OCI-LY3 (cell line): ENCODE data around the gene PPP2R5C.

Experiments
- H2AFZ ChIP-seq: fragments of 200-600, 300-600 bp; shearing (Covaris generic); 2 replicates; pipeline ENCODE4 v1.6.0; 2014; ENCODE audit warnings: antibody characterized with exemption, low read depth, low read length
- H3K27ac ChIP-seq: fragments of 200-600, 300-600 bp; sonication (generic); 2 replicates; pipeline ENCODE4 v1.5.1; 2014; ENCODE audit warnings: mild to moderate bottlenecking, low read length, moderate library complexity, mixed read lengths
- H3K27me3 ChIP-seq: fragments of 200-600, 300-600 bp; sonication (generic); 2 replicates; pipeline ENCODE4 v1.6.1; 2014; ENCODE audit warnings: low read depth, low read length, mixed read lengths
- H3K36me3 ChIP-seq: fragments of 200-600, 300-600 bp; sonication (generic); replicated peaks from 2 replicates; pipeline ENCODE3; 2014; ENCODE audit warnings: low read depth, low read length, mixed read lengths
- H3K4me1 ChIP-seq: fragments of 300-600, 200-600 bp; sonication (generic); 2 replicates; pipeline ENCODE4 v1.6.1; 2014; ENCODE audit warnings: low read length, mixed read lengths
- H3K4me2 ChIP-seq: fragments of 200-600, 300-600 bp; sonication (generic); 2 replicates; pipeline ENCODE4 v1.6.1; 2014; ENCODE audit warnings: low read length, mixed read lengths
- H3K4me3 ChIP-seq: fragments of 300-600, 200-600 bp; sonication (generic); 2 replicates; pipeline ENCODE4 v1.5.1; 2014; ENCODE audit warnings: antibody characterized with exemption, mild to moderate bottlenecking, low read length, moderate library complexity
- H3K79me2 ChIP-seq: fragments of 300-600, 200-600 bp; shearing (Covaris generic); 2 replicates; pipeline ENCODE4 v1.6.1; 2014; ENCODE audit warnings: mild to moderate bottlenecking, low read length, mixed read lengths
- H3K9ac ChIP-seq: fragments of 300-600, 200-600 bp; shearing (Covaris generic); 2 replicates; pipeline ENCODE4 v1.6.0; 2014; ENCODE audit warnings: mild to moderate bottlenecking, low read length, moderate library complexity
- H3K9me3 ChIP-seq: fragments of 200-600, 300-600 bp; shearing (Covaris generic); 2 replicates; pipeline ENCODE4 v1.6.1; 2014; ENCODE audit warnings: low read length, mixed read lengths; ENCODE audit not compliant: insufficient read depth
- H4K20me1 ChIP-seq: fragments of 200-600, 300-600 bp; sonication (generic); 2 replicates; pipeline ENCODE4 v1.6.1; 2016; ENCODE audit warnings: low read length, mixed read lengths; ENCODE audit not compliant: insufficient read depth
- CTCF ChIP-seq: fragments of 200-600, 300-600 bp; sonication (generic); IDR thresholded peaks from 2 replicates; pipeline ENCODE4 v1.5.1; 2014; ENCODE audit warnings: antibody characterized with exemption, low read length, low read depth
- EZH2phosphoT487 ChIP-seq: fragments of 200-600 bp; shearing (Covaris generic); IDR thresholded peaks from 2 replicates; pipeline ENCODE4 v1.6.1; 2018; ENCODE audit warnings: antibody characterized with exemption, mixed run types, low read depth

PPP2R5C gene

GRCh38 chr14:101781240-101782061, 19.9 kb downstream of the PPP2R5C start:
- Histone ChIP-seq H2AFZ (no peak overlapping the region; the same call in 1 of the 2 replicates), H3K4me3 (peak overlapping the region; percentile 76), H3K79me2 (no peaks in the 10 kb centered on the region), H3K36me3 (no peaks in the 10 kb centered on the region), H4K20me1 (peaks cover 2% of the 10 kb centered on the region; the same call in 1 of the 2 replicates), H3K4me2 (peak overlapping the region; percentile 90), H3K27me3 (peaks cover 15% of the 10 kb centered on the region; the same call in 1 of the 2 replicates), H3K9ac (peak overlapping the region; percentile 57), H3K9me3 (no peaks in the 10 kb centered on the region), H3K27ac (no peak overlapping the region), H3K4me1 (peaks cover 6% of the 10 kb centered on the region)
- TF ChIP-seq EZH2phosphoT487 (no peak), CTCF (no peak)

GRCh38 chr14:101783260-101784016, 21.9 kb downstream of the PPP2R5C start:
- H3K27me3 ChIP-seq = peaks cover 15% of the 10 kb centered on the region; the same call in 1 of the 2 replicates
- no peak for TF ChIP-seq CTCF
- TF ChIP-seq EZH2phosphoT487 = no peak
- H2AFZ ChIP-seq = no peak overlapping the region
- H3K4me2 ChIP-seq = no peak overlapping the region
- peaks cover 2% of the 10 kb centered on the region; the same call in 1 of the 2 replicates for H4K20me1 ChIP-seq
- no peaks in the 10 kb centered on the region for H3K9me3 ChIP-seq
- H3K9ac ChIP-seq = no peak overlapping the region
- no peak overlapping the region for H3K27ac ChIP-seq
- no peak overlapping the region for H3K4me3 ChIP-seq
- H3K4me1 ChIP-seq = peaks cover 4% of the 10 kb centered on the region; the same call in 1 of the 2 replicates
- no peaks in the 10 kb centered on the region for H3K36me3 ChIP-seq
- no peaks in the 10 kb centered on the region for H3K79me2 ChIP-seq

GRCh38 chr14:101784631-101785030, 23.1 kb downstream of the PPP2R5C start:
- no peak overlapping the region for H3K4me3 ChIP-seq
- H3K9me3 ChIP-seq = no peaks in the 10 kb centered on the region
- no peaks in the 10 kb centered on the region for H3K79me2 ChIP-seq
- H3K4me1 ChIP-seq = peaks cover 4% of the 10 kb centered on the region; the same call in 1 of the 2 replicates
- H3K27ac ChIP-seq = no peak overlapping the region
- H3K4me2 ChIP-seq = no peak overlapping the region
- H2AFZ ChIP-seq = no peak overlapping the region
- TF ChIP-seq EZH2phosphoT487 (no peak), CTCF (no peak)
- H3K27me3 ChIP-seq = peaks cover 12% of the 10 kb centered on the region; the same call in 1 of the 2 replicates
- H3K9ac ChIP-seq = no peak overlapping the region
- H3K36me3 ChIP-seq = no peaks in the 10 kb centered on the region
- peaks cover 2% of the 10 kb centered on the region; the same call in 1 of the 2 replicates for H4K20me1 ChIP-seq
